HEK293 (cell line): ENCODE measurements around the gene TEKTIP1.

Experiments used
- CTCF ChIA-PET: fragments of 350-600 bp; formaldehyde crosslinking; extraction: SDS; loops from one replicate; lab custom pipeline; 2021; ENCODE audit warnings: antibody characterized with exemption; lab: Yijun Ruan, JAX
- POLR2A ChIA-PET: fragments of 300-600 bp; formaldehyde crosslinking; extraction: SDS; loops from one replicate; lab custom pipeline; 2020; ENCODE audit warnings: antibody characterized with exemption, inconsistent platforms; lab: Yijun Ruan, JAX
- H3K27ac ChIP-seq: fragments of 200-500 bp; sonication (Bioruptor generic); 2 replicates; pipeline ENCODE4 v1.5.1; 2014; ENCODE audit warnings: low read depth, low read length, control low read depth, inconsistent platforms; ENCODE audit errors: extremely low read depth
- H3K36me3 ChIP-seq, 2 experiments: fragments of 200-500 bp in 1 of 2; sonication (Bioruptor generic) in 1 of 2; 1 replicate in 1 of 2; 2 replicates in 1 of 2; pipeline ENCODE4 v1.5.1; 2014 to 2017; ENCODE audit warnings: inconsistent platforms in 2 of 2, low read length in 2 of 2; ENCODE audit not compliant: control insufficient read depth in 2 of 2, insufficient read depth in 1 of 2
- H3K4me1 ChIP-seq: fragments of 200-500 bp; sonication (Bioruptor generic); 2 replicates; pipeline ENCODE4 v1.5.1; 2014; ENCODE audit warnings: mild to moderate bottlenecking, low read length, inconsistent platforms; ENCODE audit not compliant: control insufficient read depth, insufficient read depth
- H3K4me3 ChIP-seq: 2 replicates; pipeline ENCODE4 v1.5.1; 2011; ENCODE audit warnings: low read depth, mild to moderate bottlenecking, control low read depth, low read length, moderate library complexity
- H3K9me3 ChIP-seq: fragments of 200-500 bp; sonication (Bioruptor generic); 2 replicates; pipeline ENCODE4 v1.5.1; 2014; ENCODE audit warnings: low read depth, low read length, inconsistent platforms; ENCODE audit not compliant: control insufficient read depth, insufficient read depth
- BCL6B ChIP-seq: fragments of 450-650 bp; formaldehyde crosslinking; IDR thresholded peaks from 2 replicates; pipeline ENCODE4 v1.5.1; 2017; ENCODE audit warnings: missing biosample characterization, missing genetic modification characterization
- CTCF ChIP-seq: fragments of 450-650 bp; formaldehyde crosslinking; IDR thresholded peaks from 2 replicates; pipeline ENCODE4 v1.5.1; 2016; ENCODE audit warnings: missing biosample characterization, missing genetic modification characterization
- EGR2 ChIP-seq: fragments of 450-650 bp; formaldehyde crosslinking; IDR thresholded peaks from 2 replicates; pipeline ENCODE4 v1.5.1; 2016; ENCODE audit warnings: low read depth, missing biosample characterization, missing genetic modification characterization
- GLIS2 ChIP-seq: fragments of 450-650 bp; formaldehyde crosslinking; IDR thresholded peaks from 2 replicates; pipeline ENCODE4 v1.5.1; 2016; ENCODE audit warnings: missing biosample characterization, missing genetic modification characterization
- HIC1 ChIP-seq: fragments of 450-650 bp; formaldehyde crosslinking; IDR thresholded peaks from 2 replicates; pipeline ENCODE4 v1.5.1; 2016; ENCODE audit warnings: missing biosample characterization, missing genetic modification characterization
- MEIS1 ChIP-seq: sonication (generic); formaldehyde crosslinking; IDR thresholded peaks from 2 replicates; pipeline ENCODE4 v1.8.1; 2022; ENCODE audit warnings: missing genetic modification reagents, mild to moderate bottlenecking, borderline replicate concordance
- PRDM1 ChIP-seq: fragments of 450-650 bp; formaldehyde crosslinking; IDR thresholded peaks from 2 replicates; pipeline ENCODE4; 2016; ENCODE audit warnings: missing biosample characterization, missing genetic modification characterization
- ZEB2 ChIP-seq: fragments of 450-650 bp; formaldehyde crosslinking; IDR thresholded peaks from 2 replicates; pipeline ENCODE4 v1.5.1; 2016; ENCODE audit warnings: missing biosample characterization, missing genetic modification characterization
- ZFHX2 ChIP-seq: fragments of 450-650 bp; formaldehyde crosslinking; conservative IDR thresholded peaks from 2 replicates; pipeline ENCODE4 v1.5.1; 2016; ENCODE audit warnings: missing biosample characterization, missing genetic modification characterization
- ZFP3 ChIP-seq: fragments of 450-650 bp; formaldehyde crosslinking; IDR thresholded peaks from 2 replicates; pipeline ENCODE4 v1.5.1; 2016; ENCODE audit warnings: low read depth, missing biosample characterization, missing genetic modification characterization
- ZIC2 ChIP-seq: fragments of 450-650 bp; formaldehyde crosslinking; IDR thresholded peaks from 2 replicates; pipeline ENCODE4 v1.5.1; 2016; ENCODE audit warnings: missing biosample characterization, missing genetic modification characterization
- ZNF114 ChIP-seq: fragments of 450-650 bp; formaldehyde crosslinking; IDR thresholded peaks from 2 replicates; pipeline ENCODE4 v1.5.0; 2017; ENCODE audit warnings: missing biosample characterization, missing genetic modification characterization
- ZNF121 ChIP-seq: fragments of 450-650 bp; formaldehyde crosslinking; IDR thresholded peaks from 2 replicates; pipeline ENCODE4 v1.5.1; 2016; ENCODE audit warnings: missing biosample characterization, missing genetic modification characterization
- ZNF19 ChIP-seq: fragments of 450-650 bp; formaldehyde crosslinking; IDR thresholded peaks from 2 replicates; pipeline ENCODE4; 2016; ENCODE audit warnings: missing biosample characterization, missing genetic modification characterization, low read depth
- ZNF24 ChIP-seq: fragments of 450-650 bp; formaldehyde crosslinking; IDR thresholded peaks from 2 replicates; pipeline ENCODE4 v1.5.1; 2016; ENCODE audit warnings: missing biosample characterization, missing genetic modification characterization
- ZNF274 ChIP-seq, 2 experiments: fragments of 200-500 bp in 1 of 2; fragments of 450-650 bp in 1 of 2; sonication (Bioruptor generic) in 1 of 2; formaldehyde crosslinking in 1 of 2; IDR thresholded peaks; 2 replicates each; pipeline versions ENCODE4 v1.5.1 to v1.6.1; 2014 to 2016; ENCODE audit warnings: borderline replicate concordance in 1 of 2, inconsistent platforms in 1 of 2, low read length in 1 of 2, missing biosample characterization in 1 of 2, missing genetic modification characterization in 1 of 2
- ZNF280D ChIP-seq: fragments of 450-650 bp; formaldehyde crosslinking; IDR thresholded peaks from 2 replicates; pipeline ENCODE4 v1.5.1; 2016; ENCODE audit warnings: missing biosample characterization, missing genetic modification characterization
- ZNF350 ChIP-seq: fragments of 450-650 bp; formaldehyde crosslinking; IDR thresholded peaks from 2 replicates; pipeline ENCODE4 v1.5.0; 2017; ENCODE audit warnings: missing biosample characterization, mild to moderate bottlenecking, missing genetic modification characterization
- ZNF433 ChIP-seq: fragments of 450-650 bp; formaldehyde crosslinking; IDR thresholded peaks from 2 replicates; pipeline ENCODE4 v1.5.1; 2016; ENCODE audit warnings: missing biosample characterization, missing genetic modification characterization, low read depth
- ZNF514 ChIP-seq: fragments of 450-650 bp; formaldehyde crosslinking; IDR thresholded peaks from 2 replicates; pipeline ENCODE4 v1.5.1; 2016; ENCODE audit warnings: missing biosample characterization, missing genetic modification characterization
- ZNF560 ChIP-seq: fragments of 450-650 bp; formaldehyde crosslinking; IDR thresholded peaks from 2 replicates; pipeline ENCODE4 v1.5.1; 2017; ENCODE audit warnings: missing biosample characterization, missing genetic modification characterization, borderline replicate concordance
- ZNF571 ChIP-seq: fragments of 450-650 bp; formaldehyde crosslinking; IDR thresholded peaks from 2 replicates; pipeline ENCODE4 v1.5.0; 2017; ENCODE audit warnings: missing biosample characterization, missing genetic modification characterization
- ZNF629 ChIP-seq: fragments of 450-650 bp; formaldehyde crosslinking; IDR thresholded peaks from 2 replicates; pipeline ENCODE4 v1.5.1; 2017; ENCODE audit warnings: missing biosample characterization, missing genetic modification characterization
- ZNF654 ChIP-seq: fragments of 450-650 bp; formaldehyde crosslinking; IDR thresholded peaks from 2 replicates; pipeline ENCODE4 v1.5.1; 2016; ENCODE audit warnings: low read depth, missing biosample characterization, missing genetic modification characterization
- ZNF670 ChIP-seq: fragments of 450-650 bp; formaldehyde crosslinking; IDR thresholded peaks from 2 replicates; pipeline ENCODE4 v1.5.1; 2016; ENCODE audit warnings: missing biosample characterization, missing genetic modification characterization, low read depth
- ZNF677 ChIP-seq: fragments of 450-650 bp; IDR thresholded peaks from 2 replicates; pipeline ENCODE4 v1.5.0; 2018; ENCODE audit warnings: missing biosample characterization, mild to moderate bottlenecking, missing genetic modification characterization, moderate library complexity
- ZNF792 ChIP-seq: fragments of 450-650 bp; formaldehyde crosslinking; IDR thresholded peaks from 2 replicates; pipeline ENCODE4 v1.5.1; 2016; ENCODE audit warnings: missing biosample characterization, missing genetic modification characterization
- ZXDB ChIP-seq: fragments of 450-650 bp; formaldehyde crosslinking; IDR thresholded peaks from 2 replicates; pipeline ENCODE4 v1.5.1; 2016; ENCODE audit warnings: missing biosample characterization, missing genetic modification characterization

TEKTIP1 gene

GRCh38 chr19:3573162-3573857 is 34.3 kb downstream of the TEKTIP1 start:
- CTCF ChIA-PET: interaction anchor here (0.6 to 1.4 kb wide), 6 partner anchors 13 to 504 kb away, joined by 3 to 5 read pairs (median 4); no protein-coding TSS in a partner anchor
- POLR2A ChIA-PET: interaction anchor here (0.6 to 1.4 kb wide), 7 partner anchors 12 to 73 kb away, joined by 3 to 13 read pairs (median 4); partner anchors contain the start of genes DOHH, GIPC3 and MFSD12
- no peak for TF ChIP-seq CTCF (tag by site-specific recombination)
- TF ChIP-seq ZNF670 (tag by site-specific recombination): no peak
- no peak for TF ChIP-seq ZNF433
- TF ChIP-seq ZFHX2: no peak
- no peak for TF ChIP-seq BCL6B (tag by site-specific recombination)
- TF ChIP-seq ZNF514 (tag by site-specific recombination): no peak
- no peak for TF ChIP-seq ZNF114 (tag by site-specific recombination)
- peak; percentile 90 for TF ChIP-seq GLIS2 (tag by site-specific recombination)
- TF ChIP-seq ZXDB (tag by site-specific recombination): peak; percentile 100
- 0 out of 2 replicates have a peak, but pooled peaks have one; percentile 12 for TF ChIP-seq ZNF629 (tag by site-specific recombination)
- no peak for TF ChIP-seq ZNF24 (tag by site-specific recombination)
- TF ChIP-seq ZNF792 (tag by site-specific recombination): 0 out of 2 replicates have a peak, but pooled peaks have one; percentile 24
- TF ChIP-seq ZNF280D (tag by site-specific recombination): no peak
- TF ChIP-seq ZNF560 (tag by site-specific recombination): no peak
- no peak for TF ChIP-seq ZNF19 (tag by site-specific recombination)
- TF ChIP-seq ZNF350 (tag by site-specific recombination): no peak
- TF ChIP-seq HIC1 (tag by site-specific recombination): peak; percentile 34; the same call in 1 of the 2 replicates
- no peak for TF ChIP-seq ZNF677 (tag by site-specific recombination)
- TF ChIP-seq ZEB2 (tag by site-specific recombination): peak; percentile 49
- peak; percentile 100 for TF ChIP-seq ZNF121 (tag by site-specific recombination)
- no peak for TF ChIP-seq ZNF274 (IDR thresholded peaks at IDR 0.05; ENCODE audit: low read length)
- TF ChIP-seq ZNF274 (tag by site-specific recombination; IDR thresholded peaks at IDR 0.05; ENCODE audit: borderline replicate concordance): no peak
- no peak; the same call in 1 of the 2 replicates for TF ChIP-seq ZIC2 (tag by site-specific recombination)
- no peak for TF ChIP-seq ZNF654 (tag by site-specific recombination)
- TF ChIP-seq EGR2 (tag by site-specific recombination): no peak
- TF ChIP-seq MEIS1: no peak
- no peak for TF ChIP-seq ZNF571 (tag by site-specific recombination)
- TF ChIP-seq ZFP3 (tag by site-specific recombination): no peak
- TF ChIP-seq PRDM1 (tag by site-specific recombination): no peak

More at GRCh38 chr19:3573162-3573857, 34.3 kb downstream of the TEKTIP1 start:
- no peaks in the 10 kb centered on the region for H3K4me1 ChIP-seq
- H3K36me3 ChIP-seq: peaks cover 9 to 19% of the 10 kb centered on the region in 2 experiments; a peak in 2 of 3 replicates
- H3K9me3 ChIP-seq: no peaks in the 10 kb centered on the region
- peak overlapping the region; percentile 84 for H3K4me3 ChIP-seq
- peak overlapping the region; percentile 77 for H3K27ac ChIP-seq
